Body of pancreas (tissue), 4 donors: ENCODE data around the gene GAMT.

Source experiments
- POLR2A ChIP-seq, 3 donors: fragments of 450-650 bp; IDR thresholded peaks; one replicate each; pipeline ENCODE4 v1.6.1; 2016; ENCODE audit warnings: antibody characterized with exemption in 3 of 3, mild to moderate bottlenecking in 2 of 3
- TF ChIP-seq, protein P1 (sequence below), 7 experiments: fragments of 450-650 bp in 4 of 7; fragments of 200-600 bp in 3 of 7; sonication (generic) in 3 of 7; IDR thresholded peaks; one replicate each; pipeline ENCODE4 v1.5.1; 2016 to 2019; ENCODE audit warnings: antibody characterized with exemption in 7 of 7

- TF ChIP-seq, protein P1, sequence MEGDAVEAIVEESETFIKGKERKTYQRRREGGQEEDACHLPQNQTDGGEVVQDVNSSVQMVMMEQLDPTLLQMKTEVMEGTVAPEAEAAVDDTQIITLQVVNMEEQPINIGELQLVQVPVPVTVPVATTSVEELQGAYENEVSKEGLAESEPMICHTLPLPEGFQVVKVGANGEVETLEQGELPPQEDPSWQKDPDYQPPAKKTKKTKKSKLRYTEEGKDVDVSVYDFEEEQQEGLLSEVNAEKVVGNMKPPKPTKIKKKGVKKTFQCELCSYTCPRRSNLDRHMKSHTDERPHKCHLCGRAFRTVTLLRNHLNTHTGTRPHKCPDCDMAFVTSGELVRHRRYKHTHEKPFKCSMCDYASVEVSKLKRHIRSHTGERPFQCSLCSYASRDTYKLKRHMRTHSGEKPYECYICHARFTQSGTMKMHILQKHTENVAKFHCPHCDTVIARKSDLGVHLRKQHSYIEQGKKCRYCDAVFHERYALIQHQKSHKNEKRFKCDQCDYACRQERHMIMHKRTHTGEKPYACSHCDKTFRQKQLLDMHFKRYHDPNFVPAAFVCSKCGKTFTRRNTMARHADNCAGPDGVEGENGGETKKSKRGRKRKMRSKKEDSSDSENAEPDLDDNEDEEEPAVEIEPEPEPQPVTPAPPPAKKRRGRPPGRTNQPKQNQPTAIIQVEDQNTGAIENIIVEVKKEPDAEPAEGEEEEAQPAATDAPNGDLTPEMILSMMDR (IDR thresholded peaks at IDR 0.05) = no peak
- TF ChIP-seq POLR2A (IDR thresholded peaks at IDR 0.05) = no peak
Measured at GRCh38 chr19:1409204-1410005, 8.1 kb upstream of the GAMT start.
